Naive thymus-derived CD4-positive, alpha-beta T cell (primary cell): ENCODE measurements around the gene RBMS1. TPM values are rescaled to one million over a fixed set of nuclear protein-coding genes. Genes with fewer than 3 reads are reported as not detected.

ENCODE experiments used
- ATAC-seq: fragments of 150-1000 bp; cut with Tn5 transposase; 2 replicates; pipeline ENCODE4 v1.10.0; 2021; ENCODE audit warnings: mild to moderate bottlenecking, moderate library complexity
- CTCF ChIA-PET: fragments of 350-600 bp; sonication (Branson Sonifier 250); formaldehyde crosslinking; loops from one replicate; lab custom pipeline; 2021; ENCODE audit warnings: antibody characterized with exemption; lab: Charles Lee
- POLR2A ChIA-PET: fragments of 350-600 bp; sonication (Branson Sonifier 250); formaldehyde crosslinking; loops from one replicate; lab custom pipeline; 2021; ENCODE audit warnings: antibody characterized with exemption, inconsistent platforms; lab: Charles Lee
- DNase-seq, 9 donors: peaks; one replicate each; pipeline versions ENCODE4 v3.0.0 to v3.0.0-alpha.2; 2020 to 2022; ENCODE audit warnings: mixed read lengths in 1 of 9
- H3K27ac ChIP-seq: one replicate; pipeline ENCODE4 v1.7.0; 2013; ENCODE audit warnings: mild to moderate bottlenecking, low read depth, low read length, moderate library complexity
- H3K27me3 ChIP-seq, 2 donors: one replicate each; pipeline ENCODE4 v1.7.0; 2013; ENCODE audit warnings: low read length in 2 of 2, mild to moderate bottlenecking in 2 of 2, moderate library complexity in 2 of 2; ENCODE audit not compliant: control insufficient read depth in 2 of 2, insufficient read depth in 2 of 2
- H3K36me3 ChIP-seq, 3 experiments: 1 replicate in 2 of 3; 2 replicates in 1 of 3; pipeline ENCODE4 v1.7.0; 2013; ENCODE audit warnings: low read length in 3 of 3, mild to moderate bottlenecking in 3 of 3, moderate library complexity in 1 of 3; ENCODE audit not compliant: insufficient read depth in 3 of 3, control insufficient read depth in 2 of 3
- H3K4me1 ChIP-seq, 2 donors: one replicate each; pipeline ENCODE4 v1.7.0; 2013; ENCODE audit warnings: low read length in 2 of 2, mild to moderate bottlenecking in 2 of 2, moderate library complexity in 1 of 2; ENCODE audit not compliant: control insufficient read depth in 2 of 2, insufficient read depth in 2 of 2
- H3K4me3 ChIP-seq: 2 replicates; pipeline ENCODE4 v1.7.0; 2013; ENCODE audit warnings: mild to moderate bottlenecking, low read length
- H3K9me3 ChIP-seq, 3 experiments: 1 replicate in 2 of 3; 2 replicates in 1 of 3; pipeline ENCODE4 v1.7.0; 2013; ENCODE audit warnings: low read length in 3 of 3; ENCODE audit not compliant: control insufficient read depth in 2 of 3
- H3K27ac Mint-ChIP-seq, 9 donors: one replicate each; pipeline ENCODE4 v1.8.0; 2020 to 2022; ENCODE audit warnings: mixed read lengths in 9 of 9, mild to moderate bottlenecking in 8 of 9, moderate library complexity in 5 of 9, inconsistent platforms in 2 of 9
- H3K27me3 Mint-ChIP-seq, 5 donors: one replicate each; pipeline ENCODE4 v1.8.0; 2021 to 2022; ENCODE audit warnings: mixed read lengths in 5 of 5, mild to moderate bottlenecking in 1 of 5
- H3K36me3 Mint-ChIP-seq, 5 donors: one replicate each; pipeline ENCODE4 v1.8.0; 2020 to 2022; ENCODE audit warnings: mixed read lengths in 5 of 5, mild to moderate bottlenecking in 3 of 5, inconsistent platforms in 1 of 5
- H3K4me1 Mint-ChIP-seq, 7 donors: one replicate each; pipeline ENCODE4 v1.8.0; 2020 to 2022; ENCODE audit warnings: mixed read lengths in 7 of 7, mild to moderate bottlenecking in 3 of 7, inconsistent platforms in 1 of 7
- H3K4me3 Mint-ChIP-seq, 10 donors: one replicate each; pipeline ENCODE4 v1.8.0; 2020 to 2022; ENCODE audit warnings: mild to moderate bottlenecking in 10 of 10, mixed read lengths in 10 of 10, moderate library complexity in 6 of 10, inconsistent platforms in 2 of 10
- H3K9me3 Mint-ChIP-seq, 11 donors: one replicate each; pipeline ENCODE4 v1.8.0; 2020 to 2022; ENCODE audit warnings: mixed read lengths in 11 of 11, mild to moderate bottlenecking in 4 of 11, inconsistent platforms in 1 of 11, moderate library complexity in 1 of 11
- intact Hi-C, 2 donors: fragments of 100-400 bp; cut with micrococcal nuclease; formaldehyde crosslinking; loops; one replicate each; pipeline ENCODE4 v1.15.1; 2023
- polyA plus RNA-seq, 2 donors: library from polyadenylated mRNA; unstranded; fragments of 300-500 nt; fragmentation: Illumina TruSeq; gene quantifications; one replicate each; pipeline ENCODE4 v1.2.3, GENCODE V29; 2021
- total RNA-seq, 6 experiments: library from RNA in 5 of 6; stranded (reverse) in 5 of 6; gene quantifications; 1 replicate in 5 of 6; 2 replicates in 1 of 6; pipeline ENCODE4 v1.2.3 and lab custom pipeline; 2021 to 2026

RBMS1 gene
- total and polyA plus RNA-seq, 7 experiments from 2014 or later = 74.4 to 137 (median 119) TPM

DNA sequence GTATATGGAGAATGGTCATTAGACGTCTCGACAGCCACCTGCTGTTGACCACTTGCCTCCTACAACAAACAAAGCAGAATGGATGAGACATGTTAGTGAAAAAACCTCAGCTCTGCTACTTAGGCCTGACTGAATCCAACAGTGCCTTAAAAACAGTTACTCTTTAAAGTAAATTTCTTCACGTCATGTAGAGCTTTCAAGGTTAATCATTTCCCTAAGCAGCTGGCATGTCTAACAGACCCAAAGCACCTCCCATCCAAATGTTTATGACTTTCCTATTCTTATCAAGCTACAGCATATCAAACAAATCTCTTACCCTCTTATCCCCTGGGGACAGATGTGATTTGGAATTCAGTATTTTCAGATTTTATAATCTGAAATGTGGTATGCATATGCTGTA, 218.0 kb downstream of the RBMS1 start:
- ChIA-PET POLR2A (no interaction called here), CTCF (no interaction called here)
- Mint-ChIP-seq H3K36me3 (peaks cover 4 to 61% (median 36%) of the 10 kb centered on the region in 5 donors), H3K27me3 (no peaks in the 10 kb centered on the region), H3K4me3 (no peak overlapping the region), H3K27ac (peak overlapping the region in 7 of 9 donors; percentile 18 to 86 (median 34)), H3K9me3 (peaks cover 0 to 2% (median 0%) of the 10 kb centered on the region in 11 donors), H3K4me1 (peaks cover 6 to 25% (median 15%) of the 10 kb centered on the region in 7 donors)
- DNase-seq (no peak), ATAC-seq (no peak)
- peaks cover 19 to 47% (median 34%) of the 10 kb centered on the region in 3 experiments for H3K36me3 ChIP-seq
- peaks cover 4 to 10% of the 10 kb centered on the region in 2 donors for H3K4me1 ChIP-seq
- H3K27me3 ChIP-seq = no peaks in the 10 kb centered on the region
- no peaks in the 10 kb centered on the region for H3K9me3 ChIP-seq
- intact Hi-C loops = loop anchor here in 1 of 2 donors (10.0 kb wide), 1 partner anchor 371 kb away; the partner anchor contains the start of gene LY75
- no peak overlapping the region for H3K4me3 ChIP-seq
- H3K27ac ChIP-seq = no peak overlapping the region

DNA sequence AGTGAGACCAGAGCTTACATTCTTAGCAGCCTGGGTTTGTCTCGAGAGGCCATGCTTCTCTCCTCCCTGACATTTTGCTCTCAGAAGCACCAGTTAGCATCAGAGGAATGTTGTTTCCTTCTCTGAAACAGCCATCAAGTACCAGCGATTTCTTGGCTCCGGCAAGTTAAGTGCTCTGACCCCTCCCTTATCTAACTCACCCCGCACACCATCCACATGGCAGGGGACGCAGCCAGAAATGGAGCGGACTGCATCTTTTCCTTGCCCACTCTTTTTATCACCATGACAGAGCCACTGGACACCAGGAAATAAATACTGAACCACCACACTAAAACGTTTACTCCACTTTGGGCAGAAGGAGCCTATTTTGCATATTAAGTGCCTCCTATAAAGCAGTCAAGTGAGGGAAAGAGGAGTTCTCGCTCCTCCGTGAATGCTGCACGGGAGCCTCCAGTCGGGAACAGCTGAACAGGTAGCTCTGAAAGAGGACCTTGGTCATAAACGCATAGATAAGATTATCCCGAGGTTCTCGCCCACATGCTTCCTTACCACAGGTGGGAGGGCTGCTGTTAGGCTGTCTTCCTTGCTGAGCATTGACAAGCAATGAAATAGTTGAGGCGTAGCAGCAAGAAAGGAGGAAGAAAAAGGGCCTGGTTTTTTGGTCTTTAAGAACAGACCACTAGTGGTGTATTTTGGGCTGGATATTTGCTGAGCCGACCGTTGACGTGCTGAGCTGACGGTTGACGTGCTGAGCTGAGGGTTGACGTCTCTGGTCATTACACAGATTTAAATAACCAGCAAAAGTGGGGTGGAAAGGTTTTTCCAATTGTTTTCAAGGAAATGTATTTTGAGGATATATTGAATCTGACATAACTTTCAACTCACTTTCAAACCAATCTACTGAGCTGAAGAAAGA, 222.2 kb downstream of the RBMS1 start:
- Mint-ChIP-seq H3K27me3 (peaks cover 0 to 10% (median 0%) of the 10 kb centered on the region in 5 donors), H3K4me1 (peaks cover 11 to 34% (median 20%) of the 10 kb centered on the region in 7 donors), H3K4me3 (peak overlapping the region in 6 of 10 donors; percentile 73 to 95 (median 87)), H3K9me3 (no peaks in the 10 kb centered on the region), H3K36me3 (peaks cover 0 to 42% (median 12%) of the 10 kb centered on the region in 5 donors), H3K27ac (peak overlapping the region in 8 of 9 donors; percentile 36 to 97 (median 86))
- Histone ChIP-seq H3K4me1 (peaks cover 5 to 7% of the 10 kb centered on the region in 2 donors), H3K27me3 (no peaks in the 10 kb centered on the region), H3K9me3 (no peaks in the 10 kb centered on the region), H3K36me3 (peaks cover 2 to 17% (median 17%) of the 10 kb centered on the region in 3 experiments), H3K4me3 (no peak overlapping the region), H3K27ac (no peak overlapping the region)
- peak in 1 of 9 donors; percentile 12 for DNase-seq
- ChIA-PET POLR2A (interaction anchor here (0.7 kb wide), 1 partner anchor 14 kb away, joined by 4 read pairs; no protein-coding TSS in a partner anchor), CTCF (interaction anchor here (0.6 to 1.9 kb wide), 4 partner anchors 8 to 793 kb away, joined by 3 to 6 read pairs (median 4); no protein-coding TSS in a partner anchor)
- no peak for ATAC-seq
- intact Hi-C loops = loop anchor here in 1 of 2 donors (2.0 to 10.0 kb wide), 6 partner anchors 13 to 701 kb away; partner anchors contain the start of genes LY75 and RBMS1

DNA sequence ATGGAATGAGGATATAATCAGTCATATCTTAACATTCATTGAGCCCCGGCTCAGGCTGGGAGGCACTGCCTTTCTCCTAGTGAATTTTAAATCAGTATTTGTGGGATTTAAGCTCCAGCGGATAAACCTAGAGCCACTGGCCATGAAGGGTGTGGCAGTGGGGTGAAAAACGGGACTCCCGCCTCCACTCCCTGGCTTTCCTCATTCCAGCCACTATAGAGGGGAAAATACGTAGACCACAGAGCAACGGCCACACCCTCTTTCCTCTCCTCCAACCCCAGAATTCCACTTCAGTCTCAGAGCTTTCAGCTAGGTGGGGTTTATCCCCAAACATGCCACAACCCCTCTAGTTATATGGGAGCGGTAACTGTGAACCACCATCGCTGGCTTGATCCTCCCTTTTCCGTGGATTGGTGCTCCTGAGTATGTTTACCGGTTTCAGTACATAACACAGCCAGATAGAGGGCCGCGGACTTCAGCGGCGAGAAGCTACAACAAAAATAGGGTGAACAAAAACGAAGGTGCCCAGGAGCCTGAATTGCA, 223.0 kb downstream of the RBMS1 start:
- Mint-ChIP-seq H3K27ac (peak overlapping the region in 8 of 9 donors; percentile 83 to 97 (median 89)), H3K4me1 (peaks cover 9 to 42% (median 28%) of the 10 kb centered on the region in 7 donors), H3K27me3 (peaks cover 0 to 10% (median 0%) of the 10 kb centered on the region in 5 donors), H3K4me3 (peak overlapping the region; percentile 51 to 95 (median 82)), H3K36me3 (peaks cover 0 to 34% (median 9%) of the 10 kb centered on the region in 5 donors), H3K9me3 (no peaks in the 10 kb centered on the region)
- intact Hi-C loops = loop anchor here in 1 of 2 donors (1.0 to 10.0 kb wide), 7 partner anchors 8 to 702 kb away; partner anchors contain the start of genes LY75 and RBMS1
- no peak for ATAC-seq
- CTCF ChIA-PET = interaction anchor here (0.6 to 1.9 kb wide), 6 partner anchors 9 to 725 kb away, joined by 3 to 6 read pairs (median 4); no protein-coding TSS in a partner anchor
- H3K27me3 ChIP-seq = no peaks in the 10 kb centered on the region
- peaks cover 5 to 7% of the 10 kb centered on the region in 2 donors for H3K4me1 ChIP-seq
- no peak overlapping the region for H3K4me3 ChIP-seq
- peak overlapping the region; percentile 66 for H3K27ac ChIP-seq
- POLR2A ChIA-PET = interaction anchor here (0.6 to 1.2 kb wide), 2 partner anchors 137 to 144 kb away, joined by 3 read pairs; no protein-coding TSS in a partner anchor
- no peaks in the 10 kb centered on the region for H3K9me3 ChIP-seq
- peaks cover 0 to 12% (median 9%) of the 10 kb centered on the region in 3 experiments for H3K36me3 ChIP-seq
- DNase-seq = peak in 4 of 9 donors; percentile 7 to 23 (median 18)

DNA sequence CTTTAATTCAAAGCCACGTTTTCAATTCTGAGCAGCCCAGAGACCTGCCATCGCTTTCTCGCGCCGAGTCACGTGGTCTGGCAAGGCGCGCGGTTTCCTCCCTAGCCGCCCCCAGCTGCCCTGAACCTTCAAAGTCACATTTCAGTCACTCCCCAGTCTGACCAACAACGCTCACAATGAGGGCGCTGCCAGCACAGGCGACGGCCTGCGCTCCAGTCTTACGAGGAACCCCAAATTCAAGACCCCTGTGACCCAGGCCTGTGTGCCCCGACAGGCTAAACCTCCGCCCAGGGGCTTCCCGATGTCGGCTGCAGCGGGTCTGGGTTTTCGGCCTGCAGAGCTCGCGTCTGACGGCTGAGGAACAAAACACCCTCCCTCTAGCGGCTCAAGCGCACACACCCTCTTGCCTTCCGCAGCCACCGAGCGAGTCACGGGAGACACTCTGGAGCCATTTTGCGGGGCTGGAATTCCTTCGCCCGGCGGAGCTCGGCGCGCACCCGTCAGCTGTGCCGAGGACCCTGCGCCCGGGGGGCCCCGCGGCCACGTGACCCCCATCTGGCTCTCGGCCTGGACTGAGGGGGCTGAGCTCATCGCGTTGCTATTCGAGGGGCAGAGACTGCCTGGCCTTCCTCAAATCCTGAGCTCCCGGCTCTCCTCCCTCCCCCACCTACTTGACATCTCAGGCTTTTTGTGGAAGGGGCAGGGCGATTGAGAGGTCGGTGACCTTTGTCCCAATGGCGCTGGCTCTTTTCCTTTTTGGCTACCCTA, 223.6 kb downstream of the RBMS1 start:
- POLR2A ChIA-PET = interaction anchor here (0.6 to 1.2 kb wide), 3 partner anchors 90 to 145 kb away, joined by 3 to 6 read pairs (median 3); no protein-coding TSS in a partner anchor
- no peaks in the 10 kb centered on the region for H3K9me3 ChIP-seq
- peak overlapping the region; percentile 66 for H3K27ac ChIP-seq
- Mint-ChIP-seq H3K27ac (peak overlapping the region; percentile 42 to 97 (median 89)), H3K36me3 (peaks cover 0 to 32% (median 4%) of the 10 kb centered on the region in 5 donors), H3K4me3 (peak overlapping the region; percentile 75 to 95 (median 88)), H3K4me1 (peaks cover 9 to 44% (median 32%) of the 10 kb centered on the region in 7 donors), H3K9me3 (no peaks in the 10 kb centered on the region), H3K27me3 (peaks cover 0 to 10% (median 0%) of the 10 kb centered on the region in 5 donors)
- peak overlapping the region; percentile 59 for H3K4me3 ChIP-seq
- CTCF ChIA-PET = interaction anchor here (0.6 to 1.9 kb wide), 7 partner anchors 9 to 726 kb away, joined by 3 to 6 read pairs (median 3); no protein-coding TSS in a partner anchor
- intact Hi-C loops = loop anchor here in 1 of 2 donors (1.0 to 10.0 kb wide), 9 partner anchors 8 to 702 kb away; partner anchors contain the start of genes LY75 and RBMS1
- DNase-seq (peak; percentile 43 to 68 (median 63)), ATAC-seq (peak; percentile 89)
- H3K4me1 ChIP-seq = peaks cover 5 to 7% of the 10 kb centered on the region in 2 donors
- H3K27me3 ChIP-seq = no peaks in the 10 kb centered on the region
- H3K36me3 ChIP-seq = peaks cover 0 to 6% (median 4%) of the 10 kb centered on the region in 3 experiments

DNA sequence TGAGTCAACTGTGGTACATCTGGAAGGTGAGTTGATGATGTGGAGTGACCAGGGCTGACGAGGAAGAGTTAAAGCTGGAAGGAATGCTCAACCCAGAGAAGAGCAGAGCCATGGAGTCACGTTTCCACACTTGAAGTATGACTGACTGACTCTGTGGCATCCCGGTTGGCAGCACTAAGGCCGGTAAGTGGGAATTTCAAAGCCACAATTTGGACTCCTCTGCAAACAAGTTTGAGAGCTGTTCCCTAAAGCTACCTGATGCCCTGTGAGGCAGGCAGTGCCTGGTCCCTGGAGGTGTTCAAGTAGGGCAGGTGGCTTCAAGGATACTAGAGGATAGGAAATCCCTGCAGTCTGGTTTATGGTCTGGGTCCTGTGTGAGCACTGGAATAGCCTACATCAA, 224.2 kb downstream of the RBMS1 start:
- POLR2A ChIA-PET = interaction anchor here (1.2 kb wide), 1 partner anchor 138 kb away, joined by 3 read pairs; no protein-coding TSS in a partner anchor
- Histone ChIP-seq H3K4me3 (peak overlapping the region; percentile 59), H3K4me1 (peaks cover 5 to 7% of the 10 kb centered on the region in 2 donors), H3K36me3 (no peaks in the 10 kb centered on the region), H3K9me3 (no peaks in the 10 kb centered on the region), H3K27ac (peak overlapping the region; percentile 66), H3K27me3 (no peaks in the 10 kb centered on the region)
- no peak for ATAC-seq
- no peaks in the 10 kb centered on the region for H3K9me3 Mint-ChIP-seq
- H3K4me3 Mint-ChIP-seq = peak overlapping the region; percentile 75 to 95 (median 88)
- peak overlapping the region; percentile 42 to 97 (median 89) for H3K27ac Mint-ChIP-seq
- H3K36me3 Mint-ChIP-seq = peaks cover 0 to 29% (median 0%) of the 10 kb centered on the region in 5 donors
- intact Hi-C loops = loop anchor here in 1 of 2 donors (1.0 to 2.0 kb wide), 2 partner anchors 17 to 45 kb away; no protein-coding TSS in a partner anchor
- peaks cover 0 to 10% (median 0%) of the 10 kb centered on the region in 5 donors for H3K27me3 Mint-ChIP-seq
- DNase-seq = no peak
- CTCF ChIA-PET = interaction anchor here (1.1 to 1.9 kb wide), 3 partner anchors 10 to 26 kb away, joined by 3 to 6 read pairs (median 5); no protein-coding TSS in a partner anchor
- H3K4me1 Mint-ChIP-seq = peaks cover 9 to 44% (median 32%) of the 10 kb centered on the region in 7 donors
